ENCODE results near the gene TCF19.

GRCh38 chr6:31145386-31145785 is 13.0 kb upstream of the TCF19 start:
- no peak for TF ChIP-seq CTCF (conservative IDR thresholded peaks at IDR 0.05; ENCODE audit: low read depth in 2 of 2)
- no peak for TF ChIP-seq EZH2 (IDR thresholded peaks at IDR 0.05; ENCODE audit: low read depth, unreplicated experiment)
- no peak for TF ChIP-seq REST (IDR thresholded peaks at IDR 0.05; ENCODE audit: unreplicated experiment)
- TF ChIP-seq EZH2phosphoT487 (IDR thresholded peaks at IDR 0.05; ENCODE audit: unreplicated experiment): no peak
- no peak for TF ChIP-seq POLR2AphosphoS5 (IDR thresholded peaks at IDR 0.05; ENCODE audit: low read depth)

All from GM23338 (cell line).